ENCODE data around the gene RBCK1. TPM values are rescaled to one million over a fixed set of nuclear protein-coding genes. Genes with fewer than 3 reads are reported as not detected.

The RBCK1 gene
- total RNA-seq, 4 donors from 2014 or later = 63.6 to 85.3 (median 78.5) TPM

DNA sequence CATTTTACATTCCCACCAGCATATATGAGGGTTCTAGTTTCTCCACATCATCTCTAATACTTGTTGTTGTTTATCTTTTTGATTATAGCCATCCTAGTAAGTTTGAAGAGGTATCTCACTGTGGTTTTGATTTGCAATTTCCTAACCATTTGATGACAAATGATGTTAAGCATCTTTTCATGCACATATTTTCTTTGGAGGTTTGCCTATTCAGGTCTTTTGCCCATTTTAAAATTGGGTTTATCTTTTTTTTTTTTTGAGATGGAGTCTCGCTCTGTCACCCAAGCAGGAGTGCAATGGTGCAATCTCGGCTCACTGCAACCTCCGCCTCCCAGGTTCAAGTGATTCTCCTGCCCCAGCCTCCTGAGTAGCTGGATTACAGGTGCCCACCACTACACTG is 4.0 kb downstream of the RBCK1 start:
- no peaks in the 10 kb centered on the region for H3K27me3 ChIP-seq
- peaks cover 22% of the 10 kb centered on the region for H3K4me1 ChIP-seq
- H3K4me3 ChIP-seq = no peak overlapping the region
- 100% methylated on average over 3 of the region's 3 CpGs for WGBS
- no peak overlapping the region for H3K27ac ChIP-seq
- H3K9me3 ChIP-seq = no peaks in the 10 kb centered on the region
- no peak for TF ChIP-seq POLR2A (IDR thresholded peaks at IDR 0.05)
- TF ChIP-seq EP300 (IDR thresholded peaks at IDR 0.05) = no peak
- TF ChIP-seq, protein P1, sequence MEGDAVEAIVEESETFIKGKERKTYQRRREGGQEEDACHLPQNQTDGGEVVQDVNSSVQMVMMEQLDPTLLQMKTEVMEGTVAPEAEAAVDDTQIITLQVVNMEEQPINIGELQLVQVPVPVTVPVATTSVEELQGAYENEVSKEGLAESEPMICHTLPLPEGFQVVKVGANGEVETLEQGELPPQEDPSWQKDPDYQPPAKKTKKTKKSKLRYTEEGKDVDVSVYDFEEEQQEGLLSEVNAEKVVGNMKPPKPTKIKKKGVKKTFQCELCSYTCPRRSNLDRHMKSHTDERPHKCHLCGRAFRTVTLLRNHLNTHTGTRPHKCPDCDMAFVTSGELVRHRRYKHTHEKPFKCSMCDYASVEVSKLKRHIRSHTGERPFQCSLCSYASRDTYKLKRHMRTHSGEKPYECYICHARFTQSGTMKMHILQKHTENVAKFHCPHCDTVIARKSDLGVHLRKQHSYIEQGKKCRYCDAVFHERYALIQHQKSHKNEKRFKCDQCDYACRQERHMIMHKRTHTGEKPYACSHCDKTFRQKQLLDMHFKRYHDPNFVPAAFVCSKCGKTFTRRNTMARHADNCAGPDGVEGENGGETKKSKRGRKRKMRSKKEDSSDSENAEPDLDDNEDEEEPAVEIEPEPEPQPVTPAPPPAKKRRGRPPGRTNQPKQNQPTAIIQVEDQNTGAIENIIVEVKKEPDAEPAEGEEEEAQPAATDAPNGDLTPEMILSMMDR (IDR thresholded peaks at IDR 0.05) = no peak
- TF ChIP-seq POLR2AphosphoS5 (IDR thresholded peaks at IDR 0.05) = no peak
- DNase-seq (ENCODE audit: low spot score in 2 of 2) = no peak
- peaks cover 6% of the 10 kb centered on the region for H3K36me3 ChIP-seq

DNA sequence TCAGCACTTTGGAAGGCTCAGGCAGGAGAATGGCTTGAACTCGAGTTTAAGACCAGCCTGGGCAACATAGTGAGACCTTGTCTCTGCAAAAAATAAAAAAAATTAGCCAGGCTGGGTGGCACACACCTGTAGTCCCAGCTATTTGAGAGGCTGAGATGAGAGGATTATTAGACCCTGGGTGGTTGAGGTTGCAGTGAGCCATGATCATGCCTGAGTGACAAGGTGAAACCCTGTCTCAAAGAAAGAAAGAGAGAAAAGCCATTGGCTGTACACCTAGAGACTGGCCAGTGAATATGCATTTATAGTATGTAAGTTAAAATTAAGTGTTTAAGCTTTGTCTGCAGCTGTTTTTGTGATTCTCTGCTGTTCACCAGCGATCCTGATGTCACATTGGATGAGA is 6.1 kb downstream of the RBCK1 start:
- Histone ChIP-seq H3K9me3 (no peaks in the 10 kb centered on the region), H3K4me3 (no peak overlapping the region), H3K4me1 (peaks cover 12% of the 10 kb centered on the region), H3K36me3 (peaks cover 20% of the 10 kb centered on the region), H3K27me3 (no peaks in the 10 kb centered on the region), H3K27ac (no peak overlapping the region)
- 66% methylated on average over 2 of the region's 2 CpGs for WGBS
- TF ChIP-seq, protein P1 (IDR thresholded peaks at IDR 0.05) = no peak
- TF ChIP-seq POLR2A (IDR thresholded peaks at IDR 0.05) (no peak), POLR2AphosphoS5 (IDR thresholded peaks at IDR 0.05) (no peak), EP300 (IDR thresholded peaks at IDR 0.05) (no peak)
- DNase-seq (ENCODE audit: low spot score in 2 of 2) = no peak

DNA sequence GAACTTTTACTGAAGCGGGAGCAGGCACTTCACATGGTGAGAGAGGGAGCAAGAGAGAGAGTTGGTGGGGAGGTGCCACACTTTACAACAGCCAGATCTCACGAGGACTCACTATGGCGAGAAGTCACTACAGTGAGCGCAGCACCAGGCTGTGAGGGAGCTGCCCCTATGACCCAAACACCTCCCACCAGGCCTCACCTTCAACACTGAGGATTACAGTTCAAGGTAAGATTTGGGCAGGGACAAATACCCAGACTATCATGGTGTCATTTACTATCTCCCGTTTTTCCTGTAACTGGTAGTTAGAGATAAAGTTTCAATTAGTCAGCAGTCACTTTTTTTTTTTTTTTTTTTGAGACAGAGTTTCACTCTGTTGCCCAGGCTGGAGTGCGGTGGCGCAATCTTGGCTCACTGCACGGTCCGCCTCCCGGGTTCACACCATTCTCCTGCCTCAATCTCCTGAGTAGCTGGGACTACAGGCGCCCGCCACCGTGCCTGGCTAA is 7.8 kb downstream of the RBCK1 start:
- DNase-seq (ENCODE audit: low spot score in 2 of 2) = no peak
- H3K27me3 ChIP-seq = no peaks in the 10 kb centered on the region
- no peak overlapping the region for H3K27ac ChIP-seq
- no peaks in the 10 kb centered on the region for H3K9me3 ChIP-seq
- 88% methylated on average over 13 of the region's 13 CpGs for WGBS
- no peak overlapping the region for H3K4me3 ChIP-seq
- TF ChIP-seq POLR2A (IDR thresholded peaks at IDR 0.05) = no peak
- TF ChIP-seq EP300 (IDR thresholded peaks at IDR 0.05) = no peak
- TF ChIP-seq POLR2AphosphoS5 (IDR thresholded peaks at IDR 0.05) = no peak
- TF ChIP-seq, protein P1 (IDR thresholded peaks at IDR 0.05) = no peak
- H3K36me3 ChIP-seq = peaks cover 35% of the 10 kb centered on the region
- H3K4me1 ChIP-seq = no peaks in the 10 kb centered on the region

DNA sequence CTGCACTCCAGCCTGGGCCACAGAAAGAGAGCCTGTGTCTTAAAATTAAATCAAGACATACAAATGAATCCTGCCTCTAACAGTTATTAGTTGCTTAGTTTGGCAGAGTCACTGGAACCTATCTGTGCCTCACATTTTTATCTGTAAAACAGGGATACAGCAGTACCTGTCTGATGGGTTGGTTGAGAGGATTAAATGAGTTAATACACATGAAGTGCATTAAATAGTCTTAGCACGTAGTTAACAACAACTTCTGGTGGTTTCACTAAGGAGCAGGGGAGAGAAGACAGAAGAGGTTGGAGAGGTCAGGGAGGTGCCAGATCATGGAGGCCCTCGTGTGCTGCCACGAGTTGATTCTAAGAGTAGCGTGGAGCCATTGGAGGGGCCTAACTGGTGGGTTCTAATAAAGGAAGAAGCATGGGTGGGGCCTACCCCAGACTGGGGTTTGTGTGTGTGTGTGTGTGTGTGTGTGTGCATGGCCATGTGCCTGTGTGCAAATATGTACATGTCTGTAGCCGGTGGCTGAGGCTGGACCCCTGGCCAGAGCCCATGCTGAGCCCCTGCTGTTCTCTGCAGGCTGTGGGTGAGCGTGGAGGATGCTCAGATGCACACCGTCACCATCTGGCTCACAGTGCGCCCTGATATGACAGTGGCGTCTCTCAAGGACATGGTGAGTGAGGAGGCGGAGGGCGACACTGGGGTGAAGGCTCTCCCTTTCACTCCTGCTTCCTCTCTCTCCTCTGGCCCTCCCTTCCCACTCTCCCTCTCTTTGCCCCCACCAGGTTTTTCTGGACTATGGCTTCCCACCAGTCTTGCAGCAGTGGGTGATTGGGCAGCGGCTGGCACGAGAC is 9.1 kb downstream of the RBCK1 start:
- Histone ChIP-seq H3K4me3 (no peak overlapping the region), H3K9me3 (no peaks in the 10 kb centered on the region), H3K4me1 (no peaks in the 10 kb centered on the region), H3K36me3 (peaks cover 41% of the 10 kb centered on the region), H3K27ac (no peak overlapping the region), H3K27me3 (no peaks in the 10 kb centered on the region)
- 81% methylated on average over 13 of the region's 13 CpGs for whole genome bisulfite sequencing
- no peak for DNase-seq (ENCODE audit: low spot score in 2 of 2)
- TF ChIP-seq, protein P1 (IDR thresholded peaks at IDR 0.05) = no peak
- TF ChIP-seq POLR2A (IDR thresholded peaks at IDR 0.05) (no peak), EP300 (IDR thresholded peaks at IDR 0.05) (no peak), POLR2AphosphoS5 (IDR thresholded peaks at IDR 0.05) (no peak)

DNA sequence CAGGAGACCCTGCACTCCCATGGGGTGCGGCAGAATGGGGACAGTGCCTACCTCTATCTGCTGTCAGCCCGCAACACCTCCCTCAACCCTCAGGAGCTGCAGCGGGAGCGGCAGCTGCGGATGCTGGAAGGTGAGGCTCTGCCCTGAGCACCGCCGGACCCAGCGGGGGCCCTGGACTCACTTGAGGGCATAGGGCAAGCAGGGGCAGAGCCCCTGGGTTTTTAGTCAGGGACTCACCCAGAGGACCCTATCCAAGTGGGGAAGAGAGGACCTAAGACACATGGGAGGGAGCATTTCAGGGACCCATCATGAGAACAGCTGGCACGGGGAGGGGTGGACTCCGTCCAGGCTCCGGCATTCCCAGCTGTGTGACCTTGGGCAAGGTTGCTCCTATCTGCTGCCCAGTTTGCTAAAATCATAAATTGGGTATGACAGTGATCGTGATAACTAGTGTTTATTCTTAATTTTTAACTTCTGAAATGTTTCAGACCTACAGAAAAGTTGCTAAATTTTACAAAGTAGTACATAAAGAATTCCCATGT is 9.8 kb downstream of the RBCK1 start:
- TF ChIP-seq POLR2A (IDR thresholded peaks at IDR 0.05) = no peak
- TF ChIP-seq, protein P1 (IDR thresholded peaks at IDR 0.05) = no peak
- no peak for TF ChIP-seq EP300 (IDR thresholded peaks at IDR 0.05)
- TF ChIP-seq POLR2AphosphoS5 (IDR thresholded peaks at IDR 0.05) = no peak
- WGBS = 90% methylated on average over 9 of the region's 12 CpGs
- no peaks in the 10 kb centered on the region for H3K9me3 ChIP-seq
- H3K27ac ChIP-seq = no peak overlapping the region
- peaks cover 48% of the 10 kb centered on the region for H3K36me3 ChIP-seq
- no peaks in the 10 kb centered on the region for H3K4me1 ChIP-seq
- H3K4me3 ChIP-seq = no peak overlapping the region
- H3K27me3 ChIP-seq = no peaks in the 10 kb centered on the region
- no peak for DNase-seq (ENCODE audit: low spot score in 2 of 2)
